Panc1 (cell line): ENCODE data around the gene SHROOM3. TPM values are rescaled to one million over a fixed set of nuclear protein-coding genes. Genes with fewer than 3 reads are reported as not detected.
A peak's percentile ranks its signal among the peaks of the same experiment; 100 is the strongest.

ENCODE experiments used
- ATAC-seq: fragments of 200-7000 bp; cut with Tn5 transposase; 2 replicates; pipeline ENCODE4 v1.9.1; 2020; ENCODE audit warnings: mild to moderate bottlenecking, moderate library complexity
- BruUV-seq: library from RNA; stranded (reverse); fragments of 400-500 nt; replicated peaks from 2 replicates; lab custom pipeline; 2021; lab: Mats Ljungman, UMichigan
- CTCF ChIA-PET: fragments of 300-600 bp; sonication (Branson Sonifier 250); formaldehyde crosslinking; loops from one replicate; lab custom pipeline; 2022; ENCODE audit warnings: antibody characterized with exemption; lab: Charles Lee
- POLR2A ChIA-PET: fragments of 300-600 bp; sonication (Branson Sonifier 250); formaldehyde crosslinking; loops from one replicate; lab custom pipeline; 2022; ENCODE audit warnings: antibody characterized with exemption; lab: Charles Lee
- DNase-seq: peaks from one replicate; pipeline ENCODE4 v3.0.0-alpha.2; 2010; ENCODE audit warnings: low read depth, low spot score
- H3K27ac ChIP-seq: 2 replicates; pipeline ENCODE4 v1.5.1; 2011; ENCODE audit warnings: mild to moderate bottlenecking, low read length, inconsistent platforms
- H3K27me3 ChIP-seq: fragments of 200-500 bp; sonication (Bioruptor generic); 2 replicates; pipeline ENCODE4 v1.6.0; 2014; ENCODE audit warnings: low read length, inconsistent platforms; ENCODE audit not compliant: control insufficient read depth, insufficient read depth
- H3K36me3 ChIP-seq: fragments of 200-500 bp; sonication (Bioruptor generic); 2 replicates; pipeline ENCODE4 v1.5.1; 2014; ENCODE audit warnings: inconsistent platforms, mild to moderate bottlenecking, low read length, moderate library complexity; ENCODE audit not compliant: control insufficient read depth, insufficient read depth
- H3K4me1 ChIP-seq: 2 replicates; pipeline ENCODE4 v1.5.1; 2011; ENCODE audit warnings: inconsistent platforms, mild to moderate bottlenecking, low read length, moderate library complexity; ENCODE audit not compliant: control insufficient read depth, insufficient read depth
- H3K4me3 ChIP-seq, 2 experiments: 2 replicates each; pipeline ENCODE4 v1.5.1; 2011 to 2012; ENCODE audit warnings: low read depth in 2 of 2, low read length in 2 of 2, mild to moderate bottlenecking in 2 of 2, inconsistent platforms in 1 of 2, moderate library complexity in 1 of 2
- H3K9me3 ChIP-seq: fragments of 200-500 bp; sonication (Bioruptor generic); 2 replicates; pipeline ENCODE4 v1.5.1; 2014; ENCODE audit warnings: low read depth, mild to moderate bottlenecking, inconsistent platforms, low read length, moderate library complexity; ENCODE audit not compliant: control insufficient read depth, insufficient read depth
- CTCF ChIP-seq: fragments of 450-650 bp; IDR thresholded peaks from 2 replicates; pipeline ENCODE4 v1.5.1; 2017; ENCODE audit warnings: mild to moderate bottlenecking
- POLR2AphosphoS5 ChIP-seq: IDR thresholded peaks from 2 replicates; pipeline ENCODE4 v1.6.1; 2012; ENCODE audit warnings: mild to moderate bottlenecking, low read depth, low read length, moderate library complexity
- SIN3A ChIP-seq: IDR thresholded peaks from 2 replicates; pipeline ENCODE4 v1.6.1; 2012; ENCODE audit warnings: low read depth, mild to moderate bottlenecking, low read length, moderate library complexity, borderline replicate concordance; ENCODE audit not compliant: insufficient read depth
- TCF7L2 ChIP-seq: IDR thresholded peaks from 2 replicates; pipeline ENCODE4 v1.6.1; 2011; ENCODE audit warnings: mild to moderate bottlenecking, low read depth, low read length, inconsistent platforms
- in situ Hi-C: cut with HindIII; loops from 2 replicates; pipeline ENCODE4 v1.10.0; 2016; ENCODE audit warnings: low sequenced_read_pairs, low pct_unique_long_range_greater_than_20kb
- intact Hi-C: fragments of 100-400 bp; cut with micrococcal nuclease; formaldehyde crosslinking; loops from one replicate; pipeline ENCODE4 v1.10.0; 2022; ENCODE audit not compliant: unreplicated experiment
- total RNA-seq: library from RNA; stranded (reverse); gene quantifications from one replicate; pipeline ENCODE4 v1.2.1, GENCODE V29; 2021; ENCODE audit not compliant: unreplicated experiment
- TF ChIP-seq, protein P1 (sequence below), 2 experiments: IDR thresholded peaks; 2 replicates each; pipeline ENCODE4 v1.6.1; 2011 to 2012; ENCODE audit warnings: low read depth in 2 of 2, control low read depth in 1 of 2, low read length in 1 of 2, mild to moderate bottlenecking in 1 of 2, moderate library complexity in 1 of 2; ENCODE audit not compliant: insufficient read depth in 1 of 2

The SHROOM3 gene
- total RNA-seq, 1 experiment from 2014 or later, result 7.2 TPM

DNA sequence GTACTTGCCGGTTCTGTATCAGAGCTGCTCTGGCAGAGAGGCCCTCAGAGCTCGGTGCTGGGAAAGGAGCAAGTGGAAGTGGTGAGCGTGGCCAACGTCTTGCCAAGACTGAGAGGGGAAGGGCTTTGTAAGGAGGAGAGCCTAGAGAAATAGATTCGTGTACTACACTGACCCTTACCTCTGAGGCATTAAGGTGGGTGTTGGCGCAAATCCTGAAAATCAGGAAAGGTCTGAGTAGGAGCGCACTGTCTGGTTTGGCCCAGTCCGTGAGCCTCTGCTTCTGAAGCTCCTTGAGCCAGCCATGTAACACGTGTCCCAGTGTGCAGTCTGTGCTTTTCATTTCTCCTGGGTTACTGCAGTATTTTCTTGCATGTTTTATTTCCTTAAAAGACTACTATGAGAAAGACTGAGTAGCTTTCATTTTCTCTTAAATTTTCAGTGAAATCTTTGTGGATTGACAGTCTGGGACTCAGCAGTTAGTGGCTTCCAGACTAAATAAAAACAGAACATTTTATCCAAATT lies 322.4 kb downstream of the SHROOM3 start:
- Histone ChIP-seq H3K27me3 (no peaks in the 10 kb centered on the region), H3K4me3 (no peak overlapping the region), H3K36me3 (no peaks in the 10 kb centered on the region), H3K27ac (no peak overlapping the region), H3K4me1 (no peaks in the 10 kb centered on the region; the same call in 1 of the 2 replicates), H3K9me3 (no peaks in the 10 kb centered on the region)
- ATAC-seq (no peak), DNase-seq (no peak)
- in situ Hi-C loops (no loop called here), intact Hi-C loops (loop anchor here (10.0 kb wide), 1 partner anchor 323 kb away; the partner anchor contains the start of gene SHROOM3)
- TF ChIP-seq SIN3A, result no peak
- no peak for TF ChIP-seq TCF7L2
- TF ChIP-seq CTCF, result no peak
- TF ChIP-seq POLR2AphosphoS5, result no peak
- TF ChIP-seq, protein P1, sequence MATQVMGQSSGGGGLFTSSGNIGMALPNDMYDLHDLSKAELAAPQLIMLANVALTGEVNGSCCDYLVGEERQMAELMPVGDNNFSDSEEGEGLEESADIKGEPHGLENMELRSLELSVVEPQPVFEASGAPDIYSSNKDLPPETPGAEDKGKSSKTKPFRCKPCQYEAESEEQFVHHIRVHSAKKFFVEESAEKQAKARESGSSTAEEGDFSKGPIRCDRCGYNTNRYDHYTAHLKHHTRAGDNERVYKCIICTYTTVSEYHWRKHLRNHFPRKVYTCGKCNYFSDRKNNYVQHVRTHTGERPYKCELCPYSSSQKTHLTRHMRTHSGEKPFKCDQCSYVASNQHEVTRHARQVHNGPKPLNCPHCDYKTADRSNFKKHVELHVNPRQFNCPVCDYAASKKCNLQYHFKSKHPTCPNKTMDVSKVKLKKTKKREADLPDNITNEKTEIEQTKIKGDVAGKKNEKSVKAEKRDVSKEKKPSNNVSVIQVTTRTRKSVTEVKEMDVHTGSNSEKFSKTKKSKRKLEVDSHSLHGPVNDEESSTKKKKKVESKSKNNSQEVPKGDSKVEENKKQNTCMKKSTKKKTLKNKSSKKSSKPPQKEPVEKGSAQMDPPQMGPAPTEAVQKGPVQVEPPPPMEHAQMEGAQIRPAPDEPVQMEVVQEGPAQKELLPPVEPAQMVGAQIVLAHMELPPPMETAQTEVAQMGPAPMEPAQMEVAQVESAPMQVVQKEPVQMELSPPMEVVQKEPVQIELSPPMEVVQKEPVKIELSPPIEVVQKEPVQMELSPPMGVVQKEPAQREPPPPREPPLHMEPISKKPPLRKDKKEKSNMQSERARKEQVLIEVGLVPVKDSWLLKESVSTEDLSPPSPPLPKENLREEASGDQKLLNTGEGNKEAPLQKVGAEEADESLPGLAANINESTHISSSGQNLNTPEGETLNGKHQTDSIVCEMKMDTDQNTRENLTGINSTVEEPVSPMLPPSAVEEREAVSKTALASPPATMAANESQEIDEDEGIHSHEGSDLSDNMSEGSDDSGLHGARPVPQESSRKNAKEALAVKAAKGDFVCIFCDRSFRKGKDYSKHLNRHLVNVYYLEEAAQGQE (IDR thresholded peaks at IDR 0.05; ENCODE audit: insufficient read depth in 1 of 2, low read depth in 2 of 2, low read length in 1 of 2), result no peak
- POLR2A ChIA-PET, result interaction anchor here (0.6 kb wide), 1 partner anchor 217 kb away, joined by 4 read pairs; no protein-coding TSS in a partner anchor
- BruUV-seq, result no TSS peak
- CTCF ChIA-PET, result interaction anchor here (0.6 to 1.0 kb wide), 4 partner anchors 26 to 246 kb away, joined by 3 to 5 read pairs (median 4); no protein-coding TSS in a partner anchor

DNA sequence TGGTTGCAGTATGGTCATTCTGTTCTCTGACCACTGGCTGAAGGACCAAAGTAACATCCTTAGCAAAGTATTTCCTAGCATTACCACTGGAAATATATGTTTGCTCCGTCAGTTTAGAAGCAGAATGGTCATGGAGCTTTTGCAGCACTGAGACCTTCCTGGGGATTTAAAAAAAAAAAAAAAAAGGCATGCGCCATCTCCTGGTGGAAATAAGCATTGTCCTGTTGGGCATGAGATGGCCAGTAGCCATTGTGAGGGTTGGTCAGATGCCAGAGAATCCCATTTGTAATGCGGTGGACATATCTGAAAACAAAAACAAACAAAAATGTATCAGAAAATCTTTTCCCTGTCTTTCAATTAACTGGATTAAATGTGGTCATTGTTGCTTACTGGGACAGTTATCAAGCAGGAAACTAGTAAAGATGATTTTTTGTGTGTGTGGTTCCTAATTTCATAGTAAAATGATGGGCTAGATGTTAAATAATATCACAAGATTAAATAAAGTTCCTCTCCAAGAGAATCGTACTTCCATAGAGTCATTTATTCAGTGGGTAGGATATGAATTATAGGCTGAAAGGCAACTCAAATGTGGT lies 323.4 kb downstream of the SHROOM3 start:
- intact Hi-C loops, result loop anchor here (10.0 kb wide), 1 partner anchor 324 kb away; the partner anchor contains the start of gene SHROOM3
- no peaks in the 10 kb centered on the region for H3K36me3 ChIP-seq
- BruUV-seq, result no TSS peak

More for the DNA sequence above, 323.4 kb downstream of the SHROOM3 start:
- in situ Hi-C loops, result no loop called here
- H3K4me1 ChIP-seq, result no peaks in the 10 kb centered on the region; the same call in 1 of the 2 replicates
- H3K27me3 ChIP-seq, result no peaks in the 10 kb centered on the region
- H3K27ac ChIP-seq, result no peak overlapping the region
- TF ChIP-seq POLR2AphosphoS5, result no peak
- TF ChIP-seq CTCF, result peak; percentile 79
- no peak for ATAC-seq
- no peak for DNase-seq
- ChIA-PET CTCF (interaction anchor here (0.6 kb wide), 3 partner anchors 26 to 173 kb away, joined by 4 to 5 read pairs (median 5); no protein-coding TSS in a partner anchor), POLR2A (interaction anchor here (0.6 kb wide), 1 partner anchor 216 kb away, joined by 4 read pairs; no protein-coding TSS in a partner anchor)
- no peak overlapping the region for H3K4me3 ChIP-seq
- no peaks in the 10 kb centered on the region for H3K9me3 ChIP-seq
